Mesothelial cell of epicardium (in vitro differentiated cells): Measurements from ENCODE around the gene DGKI. TPM values are rescaled to one million over a fixed set of nuclear protein-coding genes. Genes with fewer than 3 reads are reported as not detected.

ENCODE experiments used
- DNase-seq, 2 experiments: peaks; one replicate each; pipeline ENCODE4 v3.0.0; 2021; ENCODE audit warnings: low spot score in 2 of 2; ENCODE audit not compliant: unreplicated experiment in 2 of 2
- H3K27ac Mint-ChIP-seq: 2 replicates; pipeline ENCODE4 v1.8.0; 2021; ENCODE audit warnings: mixed read lengths
- H3K27me3 Mint-ChIP-seq: 2 replicates; pipeline ENCODE4 v1.8.0; 2021; ENCODE audit warnings: low read depth, mixed read lengths
- H3K36me3 Mint-ChIP-seq: 2 replicates; pipeline ENCODE4 v1.8.0; 2021; ENCODE audit warnings: mixed read lengths
- H3K4me1 Mint-ChIP-seq: 2 replicates; pipeline ENCODE4 v1.8.0; 2021; ENCODE audit warnings: mixed read lengths
- H3K4me3 Mint-ChIP-seq: 2 replicates; pipeline ENCODE4 v1.8.0; 2021; ENCODE audit warnings: mild to moderate bottlenecking, moderate library complexity, mixed read lengths
- H3K9me3 Mint-ChIP-seq: 2 replicates; pipeline ENCODE4 v1.8.0; 2021; ENCODE audit warnings: mixed read lengths
- total RNA-seq: library from RNA; stranded (reverse); gene quantifications from 3 replicates; pipeline ENCODE4 v1.2.1, GENCODE V29; 2021
- TF ChIP-seq, protein P1 (sequence below): fragments of 200-600 bp; sonication (generic); IDR thresholded peaks from one replicate; pipeline ENCODE4 v1.5.0; 2021; ENCODE audit warnings: antibody characterized with exemption; ENCODE audit not compliant: unreplicated experiment

The DGKI gene
- total RNA-seq, 1 donor from 2014 or later: 2.0 TPM

GRCh38 chr7:137690635-137691034, 156.1 kb downstream of the DGKI start:
- DNase-seq: no peak
- Mint-ChIP-seq H3K9me3 (no peaks in the 10 kb centered on the region), H3K36me3 (no peaks in the 10 kb centered on the region), H3K4me3 (no peak overlapping the region), H3K27ac (no peak overlapping the region), H3K27me3 (peaks cover 2% of the 10 kb centered on the region), H3K4me1 (no peaks in the 10 kb centered on the region)
- TF ChIP-seq, protein P1, sequence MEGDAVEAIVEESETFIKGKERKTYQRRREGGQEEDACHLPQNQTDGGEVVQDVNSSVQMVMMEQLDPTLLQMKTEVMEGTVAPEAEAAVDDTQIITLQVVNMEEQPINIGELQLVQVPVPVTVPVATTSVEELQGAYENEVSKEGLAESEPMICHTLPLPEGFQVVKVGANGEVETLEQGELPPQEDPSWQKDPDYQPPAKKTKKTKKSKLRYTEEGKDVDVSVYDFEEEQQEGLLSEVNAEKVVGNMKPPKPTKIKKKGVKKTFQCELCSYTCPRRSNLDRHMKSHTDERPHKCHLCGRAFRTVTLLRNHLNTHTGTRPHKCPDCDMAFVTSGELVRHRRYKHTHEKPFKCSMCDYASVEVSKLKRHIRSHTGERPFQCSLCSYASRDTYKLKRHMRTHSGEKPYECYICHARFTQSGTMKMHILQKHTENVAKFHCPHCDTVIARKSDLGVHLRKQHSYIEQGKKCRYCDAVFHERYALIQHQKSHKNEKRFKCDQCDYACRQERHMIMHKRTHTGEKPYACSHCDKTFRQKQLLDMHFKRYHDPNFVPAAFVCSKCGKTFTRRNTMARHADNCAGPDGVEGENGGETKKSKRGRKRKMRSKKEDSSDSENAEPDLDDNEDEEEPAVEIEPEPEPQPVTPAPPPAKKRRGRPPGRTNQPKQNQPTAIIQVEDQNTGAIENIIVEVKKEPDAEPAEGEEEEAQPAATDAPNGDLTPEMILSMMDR: no peak

DNA sequence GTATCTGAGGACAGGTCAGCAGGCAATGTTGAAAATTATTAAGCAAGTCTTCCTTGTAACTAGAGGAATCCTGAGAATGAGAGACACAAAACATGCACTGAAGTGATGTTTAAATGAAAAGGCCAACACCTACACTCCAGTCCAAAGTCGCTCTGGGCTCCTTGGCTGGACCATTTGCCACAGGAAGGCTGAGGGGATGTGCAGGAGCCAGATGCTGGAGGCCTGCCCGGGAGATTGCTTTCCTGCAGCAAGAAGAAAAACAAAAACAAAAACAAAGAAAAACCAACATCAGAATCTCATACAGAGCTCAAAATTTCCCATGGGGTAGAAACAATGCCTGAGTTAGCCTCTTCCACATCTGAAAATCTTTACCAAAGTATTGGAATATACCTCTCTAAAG, 157.0 kb downstream of the DGKI start:
- Mint-ChIP-seq H3K4me3 (no peak overlapping the region), H3K27ac (no peak overlapping the region), H3K36me3 (no peaks in the 10 kb centered on the region), H3K9me3 (no peaks in the 10 kb centered on the region), H3K4me1 (peaks cover 4% of the 10 kb centered on the region), H3K27me3 (peaks cover 2% of the 10 kb centered on the region)
- no peak for DNase-seq
- TF ChIP-seq, protein P1: no peak

DNA sequence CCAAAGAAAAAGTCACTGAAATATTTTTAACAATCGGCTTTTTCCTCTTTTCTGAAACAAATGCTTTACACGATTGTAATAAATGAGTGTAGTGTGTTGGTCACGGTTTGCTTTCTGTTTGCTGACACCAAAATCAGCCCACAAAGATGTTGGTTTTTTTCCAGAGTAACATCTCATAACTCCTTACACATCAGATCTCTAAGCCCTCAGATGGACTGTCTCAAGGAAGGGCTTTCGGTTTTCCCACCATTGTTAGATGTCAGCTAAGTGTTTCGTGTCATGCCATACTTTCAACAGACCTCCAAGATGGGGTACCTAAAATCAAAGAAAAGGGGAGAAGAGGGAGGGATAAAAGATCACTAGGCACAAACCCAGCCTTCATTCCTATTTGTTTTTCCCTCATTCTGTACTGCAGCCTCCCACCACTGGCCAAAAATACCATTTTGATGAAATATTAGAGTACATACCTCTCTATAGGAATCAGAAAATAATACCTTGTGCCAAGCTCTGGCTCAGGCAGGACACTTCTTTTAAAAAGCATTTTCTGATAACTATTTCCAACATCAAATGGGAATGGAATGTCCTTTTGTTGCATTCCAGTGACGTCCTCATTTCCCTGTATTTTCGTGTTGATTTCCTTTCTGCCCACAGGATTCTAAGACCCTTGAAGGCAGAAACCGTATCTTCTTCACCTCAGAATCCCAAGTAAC, 159.1 kb downstream of the DGKI start:
- Mint-ChIP-seq H3K4me3 (no peak overlapping the region), H3K27me3 (peaks cover 4% of the 10 kb centered on the region)

DNA sequence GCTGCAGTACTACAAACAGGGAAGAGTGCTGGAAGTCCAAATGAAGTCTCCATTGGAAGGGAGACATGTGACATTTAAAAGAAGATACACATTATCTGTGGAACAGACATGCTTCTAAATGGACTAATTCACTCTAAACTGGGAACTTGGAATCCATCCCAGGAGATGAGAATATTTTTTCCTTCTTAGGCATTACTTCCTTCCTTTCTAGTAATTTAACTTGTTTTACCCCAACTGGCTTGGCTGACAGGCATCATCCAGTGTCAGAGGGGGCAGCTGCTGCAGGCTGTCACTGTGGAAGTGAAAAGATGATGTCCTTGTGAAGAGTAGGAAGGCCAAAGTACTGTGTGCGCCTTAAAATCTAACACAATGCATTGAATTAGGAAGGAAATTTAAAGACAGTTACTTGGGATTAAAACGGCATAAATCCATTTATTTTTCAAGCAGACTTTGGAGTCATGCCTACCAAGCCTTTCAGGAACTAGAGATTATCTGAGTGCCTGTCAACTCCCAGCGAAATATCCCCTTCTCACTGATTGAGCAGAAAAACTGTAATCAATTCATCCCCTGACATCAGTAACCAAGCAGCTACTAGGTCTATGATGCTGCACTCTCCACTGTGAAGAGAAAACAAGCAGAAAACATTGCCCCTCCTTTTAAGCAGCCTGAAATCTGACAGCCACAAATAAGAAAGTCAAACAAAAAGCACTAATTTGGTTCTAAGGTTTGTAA, 161.2 kb downstream of the DGKI start:
- H3K27me3 Mint-ChIP-seq: peaks cover 4% of the 10 kb centered on the region
- no peak overlapping the region for H3K4me3 Mint-ChIP-seq
- H3K27ac Mint-ChIP-seq: no peak overlapping the region
- TF ChIP-seq, protein P1: no peak
- no peak for DNase-seq
- H3K9me3 Mint-ChIP-seq: no peaks in the 10 kb centered on the region
- H3K4me1 Mint-ChIP-seq: peaks cover 18% of the 10 kb centered on the region
- no peaks in the 10 kb centered on the region for H3K36me3 Mint-ChIP-seq

More for the DNA sequence above, 159.1 kb downstream of the DGKI start:
- peaks cover 12% of the 10 kb centered on the region for H3K4me1 Mint-ChIP-seq
- DNase-seq: no peak
- no peaks in the 10 kb centered on the region for H3K9me3 Mint-ChIP-seq
- TF ChIP-seq, protein P1: no peak
- H3K36me3 Mint-ChIP-seq: no peaks in the 10 kb centered on the region
- H3K27ac Mint-ChIP-seq: no peak overlapping the region

GRCh38 chr7:137684776-137685175, 162.0 kb downstream of the DGKI start:
- Mint-ChIP-seq H3K4me3 (no peak overlapping the region), H3K4me1 (peaks cover 18% of the 10 kb centered on the region), H3K36me3 (no peaks in the 10 kb centered on the region), H3K27ac (no peak overlapping the region), H3K27me3 (peaks cover 4% of the 10 kb centered on the region), H3K9me3 (no peaks in the 10 kb centered on the region)
- TF ChIP-seq, protein P1: no peak
- no peak for DNase-seq
